GM18909 (cell line): ENCODE data around the gene LIMS4.
"Not testable (repeated sequence)": the region's sequence is repeated elsewhere in the genome, so short reads cannot be mapped to it uniquely, and the experiment has no call there.

Source experiments
- ATAC-seq: cut with Tn5 transposase; IDR thresholded peaks from one replicate; pipeline ENCODE4 v1.9.1; 2021; ENCODE audit warnings: mild to moderate bottlenecking; ENCODE audit not compliant: unreplicated experiment, poor library complexity

The LIMS4 gene

GRCh38 chr2:110455080-110455670, 17.4 kb downstream of the LIMS4 start:
- ATAC-seq = not testable (repeated sequence)

GRCh38 chr2:110450951-110451350, 21.7 kb downstream of the LIMS4 start:
- ATAC-seq = not testable (repeated sequence)

GRCh38 chr2:110449127-110449947, 23.3 kb downstream of the LIMS4 start:
- ATAC-seq = not testable (repeated sequence)

- ATAC-seq = not testable (repeated sequence)
These were observed 26.0 kb downstream of the LIMS4 start for GRCh38 chr2:110446644-110447043.

DNA sequence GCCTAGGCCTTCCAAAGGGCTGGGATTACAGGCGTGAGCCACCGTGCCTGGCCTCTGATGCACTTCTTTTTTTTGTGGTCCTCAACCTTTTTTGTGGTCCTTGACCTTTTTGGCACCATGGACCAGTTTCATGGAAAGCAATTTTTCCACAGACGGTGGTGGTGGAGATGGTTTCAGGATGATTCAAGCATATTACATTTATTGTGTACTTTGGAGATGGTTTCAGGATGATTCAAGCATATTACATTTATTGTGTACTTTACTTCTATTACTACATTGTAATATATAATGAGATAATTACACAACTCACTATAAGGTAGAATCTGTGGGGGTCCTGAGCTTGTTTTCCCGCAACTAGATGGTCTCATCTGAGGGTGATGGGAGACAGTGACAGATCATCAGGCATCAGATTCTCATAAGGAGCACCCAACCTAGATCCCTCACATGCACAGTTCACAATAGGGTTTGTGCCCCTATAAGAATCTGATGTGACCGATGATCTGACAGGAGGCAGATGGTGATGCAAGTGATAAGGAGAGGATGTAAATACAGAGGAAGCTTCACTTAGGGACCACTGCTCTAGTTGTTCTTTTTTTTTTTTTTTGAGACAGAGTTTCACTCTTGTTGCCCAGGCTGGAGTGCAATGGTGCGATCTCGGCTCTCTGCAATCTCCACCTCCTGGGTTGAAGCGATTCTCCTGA, 29.2 kb downstream of the LIMS4 start:
- ATAC-seq = not testable (repeated sequence)

DNA sequence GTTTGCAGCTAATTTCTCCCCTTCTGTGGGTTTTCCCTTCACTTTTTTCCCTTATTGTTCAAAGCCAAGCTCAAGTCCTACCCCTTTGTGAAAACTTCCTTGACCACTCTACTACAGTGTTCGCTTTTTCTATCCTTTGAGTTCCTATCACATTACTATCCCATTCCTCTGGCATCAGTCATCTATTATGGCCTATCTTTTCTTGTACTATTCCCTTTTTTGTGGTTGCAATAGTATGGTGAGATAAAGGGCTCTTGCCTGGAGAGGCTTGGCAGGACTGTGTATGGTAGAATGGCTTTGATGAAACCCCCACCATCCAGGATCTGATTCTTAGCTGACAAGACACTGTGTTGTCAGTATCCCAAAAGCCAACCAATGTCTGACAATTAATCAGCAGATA, 30.7 kb downstream of the LIMS4 start:
- not testable (repeated sequence) for ATAC-seq

DNA sequence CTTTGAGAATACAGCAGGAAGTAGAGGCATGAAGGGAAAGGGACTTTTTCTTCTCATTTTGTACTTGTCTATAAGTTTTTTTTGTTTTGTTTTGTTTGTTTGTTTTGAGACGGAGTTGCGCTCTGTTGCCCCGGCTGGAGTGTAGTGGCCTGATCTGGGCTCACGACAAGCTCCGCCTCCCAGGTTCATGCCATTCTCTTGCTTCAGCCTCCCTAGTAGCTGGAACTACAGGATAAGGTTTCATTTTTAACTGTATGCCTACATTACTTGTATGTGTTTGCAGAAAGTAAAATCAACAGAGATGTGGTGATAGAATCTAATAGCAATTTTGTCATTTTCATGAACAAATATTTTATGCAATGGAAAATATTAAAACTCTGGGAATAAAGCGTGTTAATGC, 38.1 kb downstream of the LIMS4 start:
- not testable (repeated sequence) for ATAC-seq

- ATAC-seq = not testable (repeated sequence)
These were observed 46.9 kb downstream of the LIMS4 start for GRCh38 chr2:110425725-110426124.

DNA sequence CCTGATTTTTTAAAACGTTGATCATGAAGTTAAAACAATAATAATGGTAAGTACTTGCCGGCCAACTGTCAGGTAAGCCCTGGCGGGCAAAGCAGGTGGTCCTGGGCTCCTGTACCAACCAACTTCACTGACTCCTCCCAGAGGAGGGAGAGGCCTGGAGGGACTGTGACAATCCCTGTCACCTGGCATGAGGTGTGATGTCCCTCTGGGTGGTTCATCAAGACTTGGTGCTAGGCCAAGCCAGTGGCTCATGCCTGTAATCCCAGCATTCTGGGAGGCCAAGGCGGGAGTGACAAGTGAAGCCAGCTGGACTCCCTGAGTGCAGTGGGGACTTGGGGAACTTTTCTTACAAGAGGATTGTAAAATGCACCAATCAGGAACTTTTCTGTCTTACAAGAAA, 48.2 kb downstream of the LIMS4 start:
- ATAC-seq = not testable (repeated sequence)

DNA sequence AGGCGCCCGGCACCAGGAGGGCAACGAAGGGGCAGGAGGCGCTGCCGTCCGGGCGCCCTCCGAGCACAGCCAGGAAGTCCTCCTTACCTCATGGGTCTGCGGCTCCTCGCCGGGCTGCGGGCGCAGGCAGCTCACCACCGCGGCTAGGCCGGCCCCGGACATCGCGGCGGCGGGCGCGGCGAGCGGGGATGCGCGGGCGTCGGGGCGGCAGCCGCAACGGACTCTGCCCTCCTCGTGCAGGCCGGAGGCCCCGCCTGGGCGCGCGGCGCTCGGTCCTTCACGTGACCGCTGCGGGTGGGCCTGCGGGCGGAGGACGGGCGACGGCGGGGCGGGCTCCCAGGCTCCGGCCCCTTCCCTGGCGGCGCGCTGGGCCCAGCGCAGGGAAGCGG, 49.0 kb downstream of the LIMS4 start:
- ATAC-seq = not testable (repeated sequence)

DNA sequence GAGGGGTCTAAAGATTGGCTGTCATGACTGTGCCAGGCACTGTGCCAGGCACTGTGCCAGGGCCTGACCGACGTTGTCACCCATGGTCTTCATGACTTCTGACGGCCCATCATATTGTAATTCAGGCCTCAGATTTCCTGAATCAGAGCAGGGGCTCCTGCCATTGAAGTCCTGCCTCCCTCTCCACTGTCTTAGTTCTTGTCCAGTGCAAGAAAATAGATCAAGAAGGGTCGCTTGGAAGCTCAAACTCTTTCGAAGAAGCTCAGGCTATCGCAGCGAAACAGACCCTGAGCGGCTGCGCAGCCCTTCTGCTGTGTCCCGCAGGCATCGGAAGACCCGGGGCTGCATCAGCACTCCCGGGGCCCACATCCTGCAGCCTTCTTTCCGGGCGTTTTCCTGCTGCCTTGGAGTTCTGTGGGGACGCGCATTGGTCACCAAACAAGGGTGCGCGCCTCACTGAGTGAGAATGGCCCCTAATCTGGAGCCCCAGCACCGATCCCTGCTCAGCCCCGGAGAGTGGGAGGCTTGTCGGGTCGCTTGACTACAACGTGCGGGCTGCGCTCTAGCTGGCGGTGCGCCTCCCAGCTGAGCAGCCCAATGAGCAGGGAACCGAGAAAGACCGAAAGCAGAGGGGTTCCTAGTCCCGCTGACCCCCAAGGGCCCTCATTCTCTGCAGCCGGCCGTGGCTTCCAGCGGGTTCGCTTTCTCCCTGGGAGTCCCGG, 49.6 kb downstream of the LIMS4 start:
- not testable (repeated sequence) for ATAC-seq

- ATAC-seq = not testable (repeated sequence)
These were observed 51.8 kb downstream of the LIMS4 start for GRCh38 chr2:110420641-110421354.

DNA sequence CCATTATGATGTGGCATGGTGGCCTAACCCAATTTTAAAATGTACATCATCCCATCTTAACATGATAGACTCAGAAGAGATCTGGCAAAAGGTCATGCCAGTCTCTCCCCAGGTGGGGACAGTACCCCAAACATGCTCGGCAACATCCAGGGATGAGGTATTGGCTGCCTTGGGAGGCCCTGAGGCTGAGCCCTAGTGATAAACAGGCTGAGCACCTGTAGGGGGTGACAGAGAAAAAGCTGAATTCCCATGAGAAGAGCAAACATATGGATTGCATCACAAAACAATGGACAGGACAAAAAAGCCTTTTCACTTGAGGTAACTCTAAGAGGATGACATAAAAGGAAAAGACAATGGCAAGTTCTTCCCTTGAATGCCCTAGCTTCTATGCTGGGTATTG, 65.5 kb downstream of the LIMS4 start:
- not testable (repeated sequence) for ATAC-seq

DNA sequence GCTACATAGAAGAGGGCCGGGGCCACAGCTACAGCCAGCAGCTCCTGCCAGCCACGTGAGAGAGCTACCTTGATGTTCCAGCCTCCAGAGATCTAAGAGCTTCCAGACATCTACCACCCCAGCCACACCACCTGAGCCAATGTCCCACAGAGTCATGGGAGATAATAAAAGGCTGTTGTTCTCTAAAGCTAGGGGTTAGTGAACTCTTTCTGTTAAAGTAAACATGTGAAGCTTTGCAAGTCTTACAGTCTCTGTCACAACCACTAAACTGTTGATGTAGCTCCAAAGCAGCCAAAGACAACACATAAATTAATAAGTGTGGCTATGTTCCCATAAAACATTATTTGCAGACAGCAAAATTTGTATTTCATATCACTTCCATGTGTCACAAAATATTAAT, 67.6 kb downstream of the LIMS4 start:
- ATAC-seq = not testable (repeated sequence)

DNA sequence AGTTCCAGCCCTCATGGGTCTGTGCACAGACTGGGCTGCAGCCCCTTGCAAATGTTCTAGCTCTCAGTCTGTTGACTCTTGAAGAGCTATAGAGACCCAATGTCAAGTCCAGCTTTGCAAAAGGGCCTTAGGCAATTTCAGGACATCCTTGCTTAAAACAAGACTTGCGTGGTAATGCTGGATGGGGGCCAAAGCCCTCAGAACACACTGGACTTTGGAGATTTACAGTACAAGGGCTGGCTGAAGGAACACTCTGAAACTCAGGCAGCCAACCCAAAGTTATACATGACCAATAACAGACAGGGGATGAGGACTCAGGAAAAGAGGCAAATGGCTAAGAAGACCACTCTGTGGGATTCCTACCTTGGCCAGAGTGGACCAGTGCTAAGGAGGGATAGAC, 68.4 kb downstream of the LIMS4 start:
- ATAC-seq = not testable (repeated sequence)

DNA sequence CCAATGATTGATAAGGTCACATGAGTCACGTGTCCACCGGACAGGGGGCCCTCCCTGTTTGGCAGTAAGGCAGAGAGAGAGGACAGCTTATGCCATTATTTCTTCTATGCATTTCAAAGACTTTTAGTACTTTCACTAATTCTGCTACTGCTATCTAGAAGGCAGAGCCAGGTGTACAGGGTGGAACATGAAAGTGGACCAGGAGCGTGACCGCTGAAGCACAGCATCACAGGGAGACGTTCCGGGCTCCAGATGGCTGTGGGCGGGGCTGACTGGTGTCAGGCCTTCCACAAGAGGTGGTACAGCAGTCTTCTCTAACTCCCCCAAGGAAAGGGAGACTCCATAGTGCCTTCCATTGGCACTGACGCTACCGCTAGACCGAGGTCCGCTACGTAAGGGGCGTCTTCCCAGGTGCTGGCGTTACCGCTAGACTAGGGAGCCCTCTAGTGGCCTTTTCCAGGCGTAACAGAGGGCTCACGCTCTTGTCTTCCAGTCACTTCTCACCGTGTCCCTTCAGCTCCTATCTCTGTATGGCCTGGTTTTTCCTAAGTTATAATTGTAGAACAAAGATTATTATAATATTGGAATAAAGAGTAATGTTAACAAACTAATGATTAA, 71.5 kb downstream of the LIMS4 start:
- ATAC-seq = not testable (repeated sequence)

DNA sequence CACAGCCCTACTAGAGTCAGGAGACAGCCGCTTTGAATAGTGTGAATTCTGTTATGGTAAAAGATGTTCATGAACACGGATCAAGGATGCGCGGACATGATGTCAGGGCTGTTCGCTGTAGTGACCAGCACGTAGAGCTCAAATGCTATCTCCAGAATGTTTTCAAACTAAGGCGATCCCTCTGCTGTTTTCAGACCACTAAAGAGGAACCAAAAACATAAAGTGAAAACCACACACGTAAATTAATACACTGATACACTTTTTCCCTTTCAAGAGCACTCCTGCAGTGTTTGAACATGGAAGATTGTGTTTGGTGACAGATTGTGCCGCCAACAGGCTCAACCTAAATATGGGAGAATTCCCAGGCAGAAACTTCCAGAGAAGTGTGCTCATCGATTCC, 73.2 kb downstream of the LIMS4 start:
- not testable (repeated sequence) for ATAC-seq

- ATAC-seq = not testable (repeated sequence)
These were observed 76.6 kb downstream of the LIMS4 start for GRCh38 chr2:110395990-110396389.
